GM18520 (cell line): ENCODE results near the gene ATF7IP2.
"Not testable (repeated sequence)": the region's sequence is repeated elsewhere in the genome, so short reads cannot be mapped to it uniquely, and the experiment has no call there.

ENCODE experiments used
- ATAC-seq: cut with Tn5 transposase; IDR thresholded peaks from one replicate; pipeline ENCODE4 v1.9.1; 2021; ENCODE audit not compliant: unreplicated experiment

Gene ATF7IP2, protein sequence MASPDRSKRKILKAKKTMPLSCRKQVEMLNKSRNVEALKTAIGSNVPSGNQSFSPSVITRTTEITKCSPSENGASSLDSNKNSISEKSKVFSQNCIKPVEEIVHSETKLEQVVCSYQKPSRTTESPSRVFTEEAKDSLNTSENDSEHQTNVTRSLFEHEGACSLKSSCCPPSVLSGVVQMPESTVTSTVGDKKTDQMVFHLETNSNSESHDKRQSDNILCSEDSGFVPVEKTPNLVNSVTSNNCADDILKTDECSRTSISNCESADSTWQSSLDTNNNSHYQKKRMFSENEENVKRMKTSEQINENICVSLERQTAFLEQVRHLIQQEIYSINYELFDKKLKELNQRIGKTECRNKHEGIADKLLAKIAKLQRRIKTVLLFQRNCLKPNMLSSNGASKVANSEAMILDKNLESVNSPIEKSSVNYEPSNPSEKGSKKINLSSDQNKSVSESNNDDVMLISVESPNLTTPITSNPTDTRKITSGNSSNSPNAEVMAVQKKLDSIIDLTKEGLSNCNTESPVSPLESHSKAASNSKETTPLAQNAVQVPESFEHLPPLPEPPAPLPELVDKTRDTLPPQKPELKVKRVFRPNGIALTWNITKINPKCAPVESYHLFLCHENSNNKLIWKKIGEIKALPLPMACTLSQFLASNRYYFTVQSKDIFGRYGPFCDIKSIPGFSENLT

GRCh38 chr16:10385725-10386516 lies at the start of gene ATF7IP2:
Gene ATF7IP2, plus strand, starts transcription at chr16:10386061. Its CDS starts 44,560 bp downstream, at chr16:10430621.
- peak; percentile 72 for ATAC-seq

DNA sequence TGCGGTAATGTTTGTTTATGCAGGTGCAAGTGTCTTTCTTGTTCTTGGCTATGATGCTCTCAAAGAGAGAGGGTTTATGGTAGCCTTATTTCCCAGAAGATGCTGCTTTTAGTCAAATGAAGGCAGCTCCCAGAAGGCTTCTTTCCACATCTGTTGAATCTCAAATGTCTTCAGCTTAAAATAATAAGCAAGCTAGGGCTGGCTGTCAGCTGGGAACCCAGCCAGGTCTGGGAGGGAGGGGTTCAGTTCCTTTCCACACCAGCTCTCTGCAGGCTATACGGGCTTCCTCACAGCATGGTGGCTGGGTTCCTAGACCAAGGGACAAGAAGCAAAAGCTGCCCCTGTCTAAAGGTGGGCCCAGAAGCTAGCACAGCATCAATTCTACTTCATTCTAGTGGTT lies 47.4 kb upstream of the ATF7IP2 start:
- no peak for ATAC-seq

GRCh38 chr16:10339777-10340732 lies 45.8 kb upstream of the ATF7IP2 start:
- no peak for ATAC-seq

DNA sequence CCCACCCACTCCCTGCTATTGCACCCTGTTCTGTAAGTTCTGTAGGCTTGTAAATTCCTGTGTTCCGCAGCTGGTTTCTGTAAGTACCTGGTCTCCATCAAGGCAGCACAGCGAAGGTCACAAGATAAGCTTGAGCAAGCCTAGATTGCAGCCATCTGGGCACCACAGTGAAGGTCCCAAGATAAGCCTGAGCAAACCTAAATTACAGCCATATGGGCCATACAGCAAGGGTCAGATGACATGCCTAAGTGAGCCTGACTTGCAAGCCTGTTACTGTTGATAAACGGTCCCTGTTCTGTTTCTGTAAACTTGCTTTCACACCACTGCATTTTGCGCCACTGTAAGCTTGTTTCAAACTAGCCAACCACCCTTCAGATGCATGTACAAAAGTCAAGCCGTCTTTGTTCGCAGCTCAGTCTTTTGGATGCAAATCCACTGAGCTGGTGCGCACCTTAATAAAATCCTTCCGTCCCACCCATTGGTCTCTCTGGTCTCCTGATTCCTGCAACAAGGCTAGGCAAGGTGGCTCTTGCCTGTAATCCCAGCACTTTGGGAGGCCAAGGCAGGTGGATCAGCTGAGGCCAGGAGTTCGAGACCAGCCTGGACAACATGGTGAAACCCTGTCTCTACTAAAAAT lies 42.6 kb upstream of the ATF7IP2 start:
- no peak for ATAC-seq

GRCh38 chr16:10344699-10345098 lies 41.2 kb upstream of the ATF7IP2 start:
- not testable (repeated sequence) for ATAC-seq

DNA sequence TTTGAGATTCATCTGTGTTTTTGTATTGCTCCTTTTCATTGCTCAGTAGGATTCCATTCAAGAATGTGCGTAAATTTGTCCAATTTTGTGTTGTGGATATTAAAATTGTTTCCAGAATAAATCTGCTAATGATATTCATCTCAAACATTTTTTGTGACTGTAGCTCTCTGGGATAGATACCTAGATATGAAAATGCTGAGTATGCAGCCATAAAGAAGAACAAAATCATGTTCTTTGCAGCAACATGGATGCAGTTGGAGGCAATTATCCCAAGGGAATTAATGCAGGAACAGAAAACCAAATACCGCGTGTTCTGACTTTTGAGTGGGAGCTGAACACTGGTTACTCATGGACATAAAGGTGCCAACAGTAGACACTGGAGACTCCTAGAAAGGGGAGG lies 40.2 kb upstream of the ATF7IP2 start:
- no peak for ATAC-seq

GRCh38 chr16:10349851-10350250 lies 36.0 kb upstream of the ATF7IP2 start:
- ATAC-seq: no peak

GRCh38 chr16:10352262-10352661 lies 33.6 kb upstream of the ATF7IP2 start:
- ATAC-seq: no peak

DNA sequence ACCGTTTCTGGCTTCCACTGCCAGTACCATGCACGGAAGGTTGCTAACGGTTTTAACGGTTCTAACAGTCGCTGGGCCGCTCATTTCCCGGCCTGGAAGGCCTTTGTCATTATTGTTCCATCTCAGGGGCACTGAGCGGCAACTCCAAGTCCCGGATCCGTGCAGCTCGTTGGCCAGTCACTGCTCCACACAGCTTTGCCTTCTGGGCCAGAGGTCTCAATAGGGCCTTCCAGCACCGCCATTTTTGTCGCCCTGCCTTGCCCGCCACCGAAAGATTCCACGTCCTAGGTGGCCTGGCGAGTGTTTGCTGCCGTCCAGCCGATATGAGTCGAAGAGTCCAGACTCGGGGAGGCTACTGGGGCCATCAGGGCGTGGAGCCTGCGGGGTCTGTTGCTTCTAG lies 30.3 kb upstream of the ATF7IP2 start:
- ATAC-seq: no peak

- ATAC-seq: no peak
Measured at GRCh38 chr16:10356870-10357842, 28.7 kb upstream of the ATF7IP2 start.

DNA sequence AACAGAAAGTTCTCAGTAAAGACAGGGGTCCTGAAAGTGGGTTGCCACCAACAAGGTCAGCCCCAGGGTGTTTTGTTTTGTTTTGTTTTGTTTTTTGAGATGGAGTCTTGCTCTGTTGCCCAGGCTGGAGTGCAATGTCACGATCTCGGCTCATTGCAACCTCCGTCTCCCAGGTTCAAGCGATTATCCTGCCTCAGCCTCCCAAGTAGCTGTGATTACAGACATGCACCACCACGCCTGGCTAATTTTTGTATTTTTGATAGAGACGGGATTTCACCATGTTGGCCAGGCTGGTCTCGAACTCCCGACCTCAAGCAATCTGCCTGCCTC lies 24.1 kb upstream of the ATF7IP2 start:
- ATAC-seq: not testable (repeated sequence)

GRCh38 chr16:10362077-10362863 lies 23.6 kb upstream of the ATF7IP2 start:
- ATAC-seq: no peak

- not testable (repeated sequence) for ATAC-seq
Measured at GRCh38 chr16:10362864-10363197, 23.0 kb upstream of the ATF7IP2 start.

DNA sequence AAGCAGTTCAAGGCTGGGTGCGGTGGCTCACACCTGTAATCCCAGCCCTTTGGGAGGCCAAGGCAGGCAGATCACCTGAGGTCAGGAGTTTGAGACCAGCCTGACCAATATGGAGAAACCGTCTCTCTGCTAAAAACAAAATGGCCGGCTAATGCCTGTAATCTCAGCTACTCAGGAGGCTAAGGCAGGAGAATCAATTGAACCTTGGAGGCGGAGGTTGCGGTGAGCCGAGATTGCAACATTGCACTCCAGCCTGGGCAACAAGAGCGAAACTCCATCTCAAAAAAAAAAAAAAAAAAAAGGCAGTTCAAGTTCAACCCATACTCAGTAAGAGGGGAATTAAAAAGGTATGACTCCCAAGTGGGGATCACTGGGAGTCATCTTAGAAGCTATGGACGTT lies 19.2 kb upstream of the ATF7IP2 start:
- ATAC-seq: not testable (repeated sequence)

DNA sequence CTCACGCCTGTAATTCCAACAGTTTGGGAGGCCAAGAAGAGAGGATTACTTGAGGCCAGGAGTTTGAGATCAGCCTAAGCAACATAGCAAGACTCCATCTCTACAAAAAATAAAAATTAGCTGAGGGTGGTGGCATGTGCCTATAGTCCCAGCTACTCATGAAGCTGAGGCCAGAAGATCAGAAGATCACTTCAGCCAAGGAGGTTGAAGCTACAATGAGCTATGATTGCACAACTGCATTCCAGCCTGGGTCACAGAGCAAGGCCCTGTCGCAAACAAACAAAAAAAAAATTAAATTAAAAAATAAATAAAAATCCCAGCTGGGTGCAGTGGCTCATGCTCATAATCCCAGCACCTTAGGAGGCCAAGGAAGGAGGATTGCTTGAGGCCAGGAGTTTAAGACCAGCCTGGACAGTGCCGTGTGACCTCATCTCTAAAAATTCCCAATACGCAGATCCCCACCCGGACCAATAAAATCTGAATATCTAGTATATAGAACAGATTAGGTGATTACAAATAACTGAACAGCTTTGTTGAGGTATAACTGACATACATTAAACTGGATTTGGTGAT lies 18.2 kb upstream of the ATF7IP2 start:
- ATAC-seq: no peak

- ATAC-seq: no peak
Measured at GRCh38 chr16:10368969-10369551, 16.8 kb upstream of the ATF7IP2 start.

DNA sequence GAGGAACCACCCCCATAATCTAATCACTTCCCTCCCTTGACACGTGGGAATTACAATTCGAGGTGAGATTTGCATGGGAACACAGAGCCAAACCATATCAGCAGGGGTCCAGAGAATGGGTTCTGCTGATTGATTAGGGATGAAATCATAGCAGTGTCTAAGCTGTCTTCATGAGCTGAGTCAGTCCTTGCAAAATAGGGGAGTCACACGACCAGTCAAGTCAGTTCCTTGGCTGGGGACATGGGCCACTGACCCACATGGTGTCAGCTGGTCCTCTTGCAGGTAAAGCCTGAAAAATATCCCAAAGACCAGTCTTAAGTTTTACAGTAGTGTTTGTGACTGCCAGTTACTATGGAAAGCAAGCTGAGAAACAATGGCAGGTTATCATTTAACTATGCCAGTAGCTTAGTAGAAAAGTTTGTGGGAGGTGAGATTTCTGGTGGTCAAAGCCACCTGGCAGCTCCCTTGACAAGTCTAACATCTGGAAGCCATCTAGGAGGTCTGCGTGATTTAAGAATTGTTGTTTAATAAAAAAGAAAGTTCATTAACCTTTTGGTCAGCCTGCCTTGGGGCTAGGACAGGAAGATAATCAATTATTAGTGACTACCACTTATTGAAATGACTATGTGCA lies 15.7 kb upstream of the ATF7IP2 start:
- ATAC-seq: peak; percentile 45
